Endodermal cell (in vitro differentiated cells): ENCODE data around the gene RDH11. TPM values are rescaled to one million over a fixed set of nuclear protein-coding genes. Genes with fewer than 3 reads are reported as not detected.

Experiments
- DNase-seq: peaks from one replicate; pipeline ENCODE4 v3.0.0-alpha.2; 2017
- H3K27ac ChIP-seq: 2 replicates; pipeline ENCODE4 v1.5.1; 2013; ENCODE audit warnings: mild to moderate bottlenecking, low read depth, low read length, moderate library complexity
- H3K27me3 ChIP-seq: 2 replicates; pipeline ENCODE4 v1.6.1; 2013; ENCODE audit warnings: mild to moderate bottlenecking, low read length, moderate library complexity; ENCODE audit not compliant: insufficient read depth, control insufficient read depth, poor library complexity, severe bottlenecking
- H3K36me3 ChIP-seq: 2 replicates; pipeline ENCODE4 v1.7.0; 2013; ENCODE audit warnings: mild to moderate bottlenecking, low read length, moderate library complexity; ENCODE audit not compliant: control insufficient read depth, insufficient read depth
- H3K4me1 ChIP-seq: one replicate; pipeline ENCODE4 v1.7.0; 2013; ENCODE audit warnings: low read length; ENCODE audit not compliant: control insufficient read depth, insufficient read depth
- H3K4me3 ChIP-seq: 2 replicates; pipeline ENCODE4 v1.5.1; 2013; ENCODE audit warnings: mild to moderate bottlenecking, low read length, moderate library complexity
- H3K9ac ChIP-seq: 2 replicates; pipeline ENCODE4 v1.6.1; 2013; ENCODE audit warnings: mild to moderate bottlenecking, low read length, moderate library complexity; ENCODE audit not compliant: poor library complexity, severe bottlenecking; ENCODE audit errors: extremely low read depth
- H3K9me3 ChIP-seq: 2 replicates; pipeline ENCODE4 v1.6.1; 2013; ENCODE audit warnings: mild to moderate bottlenecking, low read length, moderate library complexity; ENCODE audit not compliant: control insufficient read depth
- H3K27ac Mint-ChIP-seq: 2 replicates; pipeline ENCODE4 v1.8.0; 2020; ENCODE audit warnings: mixed read lengths
- H3K27me3 Mint-ChIP-seq: 2 replicates; pipeline ENCODE4 v1.8.0; 2021; ENCODE audit warnings: mild to moderate bottlenecking, mixed read lengths; ENCODE audit not compliant: insufficient read depth
- H3K36me3 Mint-ChIP-seq: 2 replicates; pipeline ENCODE4 v1.8.0; 2020; ENCODE audit warnings: low read depth, mixed read lengths
- H3K4me1 Mint-ChIP-seq: 2 replicates; pipeline ENCODE4 v1.8.0; 2020; ENCODE audit warnings: mixed read lengths
- H3K4me3 Mint-ChIP-seq: 2 replicates; pipeline ENCODE4 v1.8.0; 2020; ENCODE audit warnings: mild to moderate bottlenecking, moderate library complexity, mixed read lengths
- H3K9me3 Mint-ChIP-seq: 2 replicates; pipeline ENCODE4 v1.8.0; 2020; ENCODE audit warnings: mild to moderate bottlenecking, mixed read lengths
- CTCF ChIP-seq: fragments of 200-600 bp; sonication (generic); conservative IDR thresholded peaks from 2 replicates; pipeline ENCODE4 v1.5.0; 2021; ENCODE audit warnings: antibody characterized with exemption, mild to moderate bottlenecking
- WGBS, 2 experiments: methylation state at CpG; one replicate each; pipeline versions ENCODE4 v1.1.5 to v1.1.7; 2013; ENCODE audit warnings: missing lambda C conversion rate in 2 of 2, mixed read lengths in 1 of 2; ENCODE audit not compliant: insufficient coverage in 1 of 2, insufficient read length in 1 of 2; 5-methylcytosine and 5-hydroxymethylcytosine counted together
- total RNA-seq, 2 donors: library from RNA; stranded (reverse); fragmentation: NEBNext Ultra II Directional in 1 of 2; extraction: Animal tissue kit (Norgen Biotek cat#: 25700) in 1 of 2; gene quantifications; 2 replicates in 1 of 2; 3 replicates in 1 of 2; pipeline ENCODE4 v1.2.1, GENCODE V29; 2021

The RDH11 gene
- total RNA-seq, 2 donors from 2014 or later: 73.5 to 75.0 TPM

DNA sequence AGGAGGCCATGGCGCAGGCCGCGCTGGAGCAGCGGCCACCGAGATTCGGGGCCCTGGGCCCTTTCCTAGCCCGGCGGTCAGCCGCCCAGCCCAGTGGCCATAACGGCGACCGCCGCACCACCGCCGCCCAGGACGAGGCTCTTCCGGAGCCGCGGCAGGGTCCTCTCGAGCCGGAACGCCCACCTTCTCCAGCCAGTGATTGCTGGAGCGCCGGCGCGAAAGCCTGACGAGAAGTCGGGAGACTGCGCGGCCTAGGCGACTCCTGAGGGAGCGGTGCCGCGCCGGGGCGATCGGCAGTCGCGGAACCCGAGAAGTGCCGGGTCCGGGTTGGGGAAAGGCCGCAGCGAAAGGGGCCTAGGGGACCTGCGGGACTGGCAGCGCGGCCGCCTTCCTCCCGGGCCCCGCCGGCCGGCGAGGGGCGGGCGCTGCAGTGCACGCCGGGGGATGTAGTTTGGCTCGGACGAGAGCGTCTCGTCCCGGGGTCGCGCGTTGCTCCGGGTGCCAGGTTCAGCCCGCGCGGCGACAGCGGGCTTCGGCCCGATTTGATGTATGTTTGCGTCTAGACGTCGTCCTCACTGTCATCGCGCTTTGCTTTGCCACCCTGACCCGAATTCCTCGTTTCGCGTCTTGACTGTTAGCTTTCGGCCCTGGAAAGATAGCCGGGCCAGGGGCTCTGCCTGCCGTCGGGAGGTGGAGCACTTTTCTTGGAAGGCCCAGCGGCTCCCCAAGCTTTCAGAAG lies 20.9 kb downstream of the RDH11 start, which contains the start of gene VTI1B:
TSS of gene VTI1B (minus strand) at position 153 of the 739 bp plus-strand sequence. CDS start at position 10, 143 bp downstream.
- H3K27me3 ChIP-seq: no peaks in the 10 kb centered on the region
- 0% methylated on average over 40 to 87 of the region's 87 CpGs for WGBS, 2 experiments
- H3K4me1 ChIP-seq: peaks cover 2% of the 10 kb centered on the region
- Mint-ChIP-seq H3K27ac (peak within 1 kb of the TSS; percentile 95), H3K4me3 (peak within 1 kb of the TSS; percentile 80), H3K4me1 (peaks cover 12% of the 10 kb centered on the region), H3K9me3 (no peaks in the 10 kb centered on the region), H3K36me3 (peaks cover 30% of the 10 kb centered on the region), H3K27me3 (no peaks in the 10 kb centered on the region)
- TF ChIP-seq CTCF: peak; percentile 23
- H3K9me3 ChIP-seq: no peaks in the 10 kb centered on the region
- peak; percentile 93 for DNase-seq
- H3K27ac ChIP-seq: peak within 1 kb of the TSS; percentile 99
- H3K36me3 ChIP-seq: peaks cover 26% of the 10 kb centered on the region
- H3K4me3 ChIP-seq: peak within 1 kb of the TSS; percentile 95
- peak within 1 kb of the TSS; percentile 94 for H3K9ac ChIP-seq

- H3K4me1 ChIP-seq: peaks cover 2% of the 10 kb centered on the region
- peak overlapping the region; percentile 95 for H3K4me3 ChIP-seq
- peak; percentile 93 for DNase-seq
- Mint-ChIP-seq H3K27me3 (no peaks in the 10 kb centered on the region), H3K4me1 (peaks cover 14% of the 10 kb centered on the region), H3K27ac (peak overlapping the region; percentile 90), H3K36me3 (peaks cover 29% of the 10 kb centered on the region), H3K9me3 (no peaks in the 10 kb centered on the region), H3K4me3 (peak overlapping the region; percentile 80)
- WGBS, 2 experiments: 0% methylated on average over 17 to 25 of the region's 25 CpGs
- no peaks in the 10 kb centered on the region for H3K9me3 ChIP-seq
- peak overlapping the region; percentile 94 for H3K9ac ChIP-seq
- peak; percentile 47 for TF ChIP-seq CTCF
- H3K27me3 ChIP-seq: no peaks in the 10 kb centered on the region
- peak overlapping the region; percentile 99 for H3K27ac ChIP-seq
- H3K36me3 ChIP-seq: peaks cover 24% of the 10 kb centered on the region
These were observed 21.5 kb downstream of the RDH11 start for GRCh38 chr14:67674139-67674479.

GRCh38 chr14:67673451-67673850 lies 22.1 kb downstream of the RDH11 start:
- Histone ChIP-seq H3K4me1 (peaks cover 2% of the 10 kb centered on the region), H3K36me3 (peaks cover 17% of the 10 kb centered on the region), H3K9me3 (no peaks in the 10 kb centered on the region), H3K27ac (no peak overlapping the region), H3K4me3 (peak overlapping the region; percentile 95), H3K27me3 (no peaks in the 10 kb centered on the region), H3K9ac (peak overlapping the region; percentile 94)
- Mint-ChIP-seq H3K9me3 (no peaks in the 10 kb centered on the region), H3K27ac (no peak overlapping the region), H3K27me3 (no peaks in the 10 kb centered on the region), H3K4me1 (peaks cover 19% of the 10 kb centered on the region), H3K4me3 (peak overlapping the region; percentile 80), H3K36me3 (peaks cover 24% of the 10 kb centered on the region)
- TF ChIP-seq CTCF: no peak
- 78 to 86% methylated on average over 5 of the region's 5 CpGs for WGBS, 2 experiments
- DNase-seq: no peak
